Thyroid gland (tissue), 4 donors: ENCODE measurements around the gene CSNK2A1.

Source experiments
- CTCF ChIP-seq, 6 experiments: fragments of 200-600 bp in 3 of 6; fragments of 450-650 bp in 3 of 6; sonication (generic) in 3 of 6; IDR thresholded peaks; one replicate each; pipeline ENCODE4 v1.5.1; 2016 to 2019; ENCODE audit warnings: antibody characterized with exemption in 6 of 6, mild to moderate bottlenecking in 2 of 6, inconsistent platforms in 1 of 6, moderate library complexity in 1 of 6
- POLR2A ChIP-seq, 2 donors: fragments of 450-650 bp; IDR thresholded peaks; one replicate each; pipeline ENCODE4 v1.6.1; 2017; ENCODE audit warnings: antibody characterized with exemption in 2 of 2, mild to moderate bottlenecking in 2 of 2, moderate library complexity in 1 of 2

GRCh38 chr20:555976-556385, 12.4 kb upstream of the CSNK2A1 start:
- TF ChIP-seq POLR2A (IDR thresholded peaks at IDR 0.05) (no peak), CTCF (IDR thresholded peaks at IDR 0.05) (no peak)
